ENCODE measurements around the gene CD40LG.

The CD40LG gene

DNA sequence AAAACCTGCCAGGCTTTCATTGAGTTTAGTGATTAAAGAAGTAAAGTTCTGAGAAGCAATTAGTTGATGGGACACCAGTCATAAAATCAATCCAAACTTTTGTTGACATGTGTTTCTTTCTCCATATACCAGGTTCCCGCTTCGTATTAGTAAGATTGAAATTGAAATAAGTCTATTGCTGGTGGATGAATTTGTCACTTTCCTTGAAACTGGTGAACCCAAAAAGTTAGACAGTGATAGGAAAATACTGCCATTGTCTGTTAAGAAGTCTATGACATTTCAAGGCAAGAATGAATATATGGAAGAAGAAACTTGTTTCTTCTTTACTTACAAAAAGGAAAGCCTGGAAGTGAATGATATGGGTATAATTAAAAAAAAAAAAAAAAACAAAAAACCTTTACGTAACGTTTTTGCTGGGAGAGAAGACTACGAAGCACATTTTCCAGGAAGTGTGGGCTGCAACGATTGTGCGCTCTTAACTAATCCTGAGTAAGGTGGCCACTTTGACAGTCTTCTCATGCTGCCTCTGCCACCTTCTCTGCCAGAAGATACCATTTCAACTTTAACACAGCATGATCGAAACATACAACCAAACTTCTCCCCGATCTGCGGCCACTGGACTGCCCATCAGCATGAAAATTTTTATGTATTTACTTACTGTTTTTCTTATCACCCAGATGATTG, at the start of gene CD40LG:
Gene CD40LG (plus strand): TSS at position 482 of the 684 bp plus-strand sequence. CDS start 91 bp downstream, at position 573.
- FAIRE-seq = no peak

DNA sequence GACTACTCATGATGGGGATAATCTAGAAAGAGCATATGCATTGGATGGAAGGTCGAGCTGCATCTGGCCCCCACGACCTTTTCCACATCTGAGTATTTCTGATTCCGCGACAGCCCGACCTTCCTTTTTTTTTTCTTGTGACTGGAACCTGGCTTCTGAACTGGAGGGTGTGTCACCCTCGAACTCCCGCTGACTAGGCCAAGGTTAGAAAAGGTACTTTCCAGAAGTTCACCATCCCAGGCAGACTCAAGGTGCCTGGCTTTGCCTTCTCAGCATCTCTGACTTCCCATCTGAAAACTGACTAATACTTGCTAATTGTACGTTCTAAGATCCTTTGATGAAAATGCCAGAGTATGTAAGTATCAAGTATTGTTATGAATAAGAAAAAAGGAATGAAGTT, 49.3 kb upstream of the CD40LG start:
- FAIRE-seq = no peak

DNA sequence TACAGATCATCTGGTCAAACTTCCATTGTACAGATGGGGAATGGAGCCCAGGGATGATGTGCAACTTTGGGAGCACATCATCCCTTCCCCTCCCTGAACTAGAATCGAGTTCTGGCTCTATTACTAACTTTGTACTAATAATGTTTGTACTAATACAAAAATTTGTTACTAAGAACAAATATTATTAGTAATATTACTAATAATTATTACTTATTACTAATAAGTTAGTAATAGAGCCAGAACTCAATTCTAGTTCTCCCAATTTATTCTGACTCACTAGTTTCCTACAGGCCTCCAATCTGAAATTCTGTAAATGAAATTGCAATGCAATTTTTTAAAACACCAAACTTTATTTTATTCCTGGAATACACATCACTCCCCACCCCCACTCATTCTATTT, 47.9 kb upstream of the CD40LG start:
- no peak for FAIRE-seq

DNA sequence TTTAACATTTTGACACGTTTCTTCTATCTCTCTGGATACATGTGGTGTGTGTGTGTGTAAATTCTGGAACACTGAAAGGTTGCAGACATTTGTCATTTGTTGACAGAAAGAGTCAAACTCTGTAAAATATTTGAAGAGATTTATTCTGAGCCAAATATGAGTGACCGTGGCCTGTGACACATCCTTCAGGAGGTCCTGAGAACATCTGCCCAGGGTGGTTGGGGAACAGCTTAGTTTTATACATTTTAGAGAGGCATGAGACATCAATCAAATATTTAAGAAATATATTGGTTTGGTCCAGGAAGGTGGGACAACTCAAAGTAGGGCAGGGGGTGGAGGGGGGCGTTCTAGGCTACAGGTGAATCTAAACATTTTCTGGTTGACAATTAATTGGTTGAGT, 40.7 kb upstream of the CD40LG start:
- FAIRE-seq = no peak

DNA sequence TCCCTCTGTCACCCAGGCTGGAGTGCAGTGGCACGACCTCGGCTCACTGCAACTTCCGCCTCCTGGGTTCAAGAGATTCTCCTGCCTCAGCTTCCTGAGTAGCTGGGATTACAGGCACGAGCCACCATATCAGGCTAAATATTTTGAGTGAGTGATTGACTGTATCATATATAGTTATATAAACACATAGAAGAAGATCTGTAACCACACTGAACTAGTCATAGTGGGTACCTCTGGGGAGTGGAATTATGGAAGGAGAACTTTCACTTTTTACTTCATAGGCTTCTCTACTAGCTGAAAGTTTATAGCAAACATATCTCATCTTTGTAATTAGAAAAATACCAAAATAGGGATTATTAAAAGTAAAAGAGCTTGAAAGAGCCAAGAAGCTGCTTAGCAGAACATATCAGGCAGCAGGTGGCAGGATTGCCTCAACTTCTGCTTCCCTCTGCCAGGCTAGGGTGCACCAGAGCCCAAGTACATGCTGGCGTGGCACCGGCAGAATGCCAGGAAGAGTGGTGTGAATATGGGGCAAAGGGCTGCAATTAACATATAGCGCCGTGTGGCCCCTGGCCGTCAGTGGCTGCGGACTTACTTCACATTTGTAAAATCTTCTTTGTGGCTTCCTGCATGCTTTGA, 39.5 kb upstream of the CD40LG start:
- FAIRE-seq = no peak

DNA sequence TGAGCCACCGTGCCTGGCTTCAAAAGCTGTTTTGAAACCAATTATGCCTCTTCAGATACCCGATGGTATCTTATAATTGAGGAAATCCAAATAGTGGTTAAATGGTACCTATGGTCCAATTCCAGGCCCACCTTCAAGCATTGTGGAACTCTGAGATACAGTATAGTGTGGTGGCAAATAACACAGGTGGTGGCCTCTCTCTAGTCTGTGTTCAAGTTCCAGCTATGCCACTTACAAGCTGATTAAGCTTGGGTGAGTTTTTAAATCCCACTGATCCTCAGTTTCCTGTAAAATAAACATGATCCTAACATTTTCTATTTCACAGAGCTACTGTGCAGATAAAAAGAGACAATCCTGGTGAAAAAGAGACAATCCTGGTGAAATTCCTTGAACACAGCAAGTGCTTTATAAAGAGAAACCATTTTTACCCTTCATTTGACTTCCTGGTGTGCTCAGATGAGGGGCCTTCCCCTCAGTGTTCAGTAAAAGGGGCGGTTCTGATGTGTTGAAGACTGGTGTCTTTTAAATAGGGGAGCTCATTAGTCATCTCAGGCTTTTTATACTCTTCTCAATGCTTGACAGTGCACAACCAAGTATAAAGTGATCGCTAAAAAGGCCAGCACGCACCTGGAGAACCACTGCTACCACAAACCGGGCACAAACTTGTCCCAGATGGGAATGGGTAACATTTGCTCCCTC, 30.8 kb upstream of the CD40LG start:
- no peak for FAIRE-seq

DNA sequence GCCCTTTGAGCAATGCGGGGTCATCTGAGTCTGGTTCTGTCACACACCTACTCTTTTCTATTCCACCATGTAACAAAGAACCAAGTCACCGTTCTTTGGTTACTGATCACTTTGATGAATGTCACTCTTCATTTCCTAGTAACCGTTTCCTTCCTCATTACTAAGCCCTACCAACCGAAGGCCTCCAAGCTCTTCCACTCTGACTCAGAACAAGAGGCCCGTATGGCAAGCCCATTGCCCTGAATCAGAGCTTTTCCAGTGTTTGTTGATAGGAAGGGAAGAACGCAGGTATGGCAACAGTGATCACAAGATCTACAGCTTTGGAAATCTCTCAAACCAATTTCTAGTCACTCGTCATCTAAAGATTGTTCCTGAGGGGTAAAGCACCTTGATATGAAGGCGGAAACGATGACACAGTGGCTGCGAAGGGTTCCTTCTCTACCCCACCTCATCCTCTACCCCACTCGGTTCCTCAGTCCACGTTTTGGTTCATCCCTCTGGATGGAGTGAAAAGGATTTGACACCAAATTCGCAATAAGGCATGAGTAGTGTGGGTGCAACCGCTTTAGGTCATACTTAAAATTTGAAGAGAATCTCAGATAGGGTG, 28.0 kb upstream of the CD40LG start:
- FAIRE-seq = no peak

DNA sequence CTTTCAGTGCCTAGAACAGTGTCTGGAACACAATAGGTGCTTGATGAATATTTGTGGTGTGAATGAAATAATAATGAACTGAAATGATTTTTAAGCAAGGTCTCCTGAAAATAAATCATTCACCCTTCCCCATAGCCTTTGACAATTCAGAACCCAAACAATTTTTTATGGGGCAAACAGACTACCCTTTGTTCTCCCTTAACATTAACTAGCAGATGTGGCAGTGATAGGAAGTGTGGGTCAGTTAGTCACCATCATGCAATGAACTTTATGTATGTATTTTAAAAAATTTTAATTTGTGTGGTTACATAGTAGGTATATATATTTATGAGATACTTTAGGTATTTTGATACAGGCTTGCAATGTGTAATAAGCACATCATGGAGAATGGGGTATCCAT, 27.2 kb upstream of the CD40LG start:
- no peak for FAIRE-seq

DNA sequence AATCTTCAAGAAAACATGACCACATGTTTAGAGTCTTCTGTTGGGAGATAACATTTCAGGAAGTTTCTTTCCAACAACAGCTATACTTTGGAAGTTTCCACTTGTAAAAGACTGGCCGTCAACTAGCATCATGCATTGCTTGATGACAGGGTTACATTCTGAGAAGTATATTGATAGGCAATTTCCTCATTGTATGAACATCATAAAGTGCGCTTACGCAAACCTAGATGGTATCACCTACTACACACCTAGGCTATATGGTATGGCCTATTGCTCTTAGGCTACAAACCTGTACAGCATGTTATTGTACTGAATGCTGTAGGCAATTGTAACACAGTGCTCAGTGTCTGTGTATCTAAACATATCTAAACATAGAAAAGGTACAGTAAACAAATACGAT, 25.4 kb upstream of the CD40LG start:
- no peak for FAIRE-seq

DNA sequence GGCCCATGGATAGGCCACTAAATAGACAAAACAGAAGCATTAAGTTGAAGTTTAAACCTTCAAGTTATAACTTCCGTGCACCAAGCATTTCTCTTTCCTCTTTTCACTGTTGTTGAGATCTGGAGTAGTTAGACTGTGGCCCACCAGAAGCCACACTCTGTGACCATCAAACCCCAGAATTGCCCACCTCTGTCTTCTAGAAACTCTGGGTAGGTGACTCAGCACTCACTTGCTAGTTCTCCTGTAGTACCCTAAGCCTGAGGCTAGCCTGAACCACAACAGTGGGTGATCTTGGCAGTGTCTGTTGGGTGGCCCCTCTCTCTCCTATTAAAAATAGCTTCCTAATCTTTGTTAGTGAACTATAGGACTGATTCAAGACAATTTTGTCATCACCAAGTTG, 24.6 kb upstream of the CD40LG start:
- FAIRE-seq = no peak

DNA sequence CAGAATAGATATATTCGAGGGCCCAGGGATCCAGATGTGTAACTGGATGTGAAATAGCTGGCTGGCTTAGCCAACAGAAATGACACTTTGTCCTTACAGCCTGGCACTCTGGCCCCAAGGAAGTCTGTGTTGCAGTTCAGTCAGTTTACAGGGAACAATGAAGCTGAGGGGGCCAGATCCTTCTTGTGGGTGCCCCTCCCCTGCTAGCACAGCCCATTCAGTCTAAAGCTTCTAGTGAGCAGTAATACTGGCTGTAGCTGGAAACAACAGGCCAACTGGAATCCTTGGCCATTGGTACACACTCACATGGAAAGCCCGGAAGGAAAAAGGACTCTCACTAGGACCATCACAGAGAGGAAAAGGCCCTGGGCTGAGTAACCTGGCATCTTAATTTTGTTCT, 22.7 kb upstream of the CD40LG start:
- FAIRE-seq = no peak

DNA sequence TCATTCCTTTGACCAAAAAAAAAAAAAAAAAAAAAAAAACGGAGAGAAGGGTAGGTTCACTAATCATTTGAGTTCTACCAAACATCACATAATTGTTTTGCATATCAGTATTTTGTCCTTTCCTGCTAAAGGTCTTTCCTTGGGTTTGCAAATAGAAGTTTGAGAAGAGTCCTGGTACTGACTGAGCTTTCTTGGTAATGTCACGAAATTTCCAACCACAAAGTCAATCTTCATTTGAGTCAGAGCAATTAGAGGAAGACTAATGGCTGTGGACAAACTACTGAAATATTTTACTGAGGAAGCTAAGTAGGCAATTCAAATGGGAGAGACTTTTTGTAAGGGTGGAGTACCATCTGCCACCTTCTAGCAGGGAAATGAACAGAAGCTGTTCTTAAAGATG, 21.7 kb upstream of the CD40LG start:
- no peak for FAIRE-seq

DNA sequence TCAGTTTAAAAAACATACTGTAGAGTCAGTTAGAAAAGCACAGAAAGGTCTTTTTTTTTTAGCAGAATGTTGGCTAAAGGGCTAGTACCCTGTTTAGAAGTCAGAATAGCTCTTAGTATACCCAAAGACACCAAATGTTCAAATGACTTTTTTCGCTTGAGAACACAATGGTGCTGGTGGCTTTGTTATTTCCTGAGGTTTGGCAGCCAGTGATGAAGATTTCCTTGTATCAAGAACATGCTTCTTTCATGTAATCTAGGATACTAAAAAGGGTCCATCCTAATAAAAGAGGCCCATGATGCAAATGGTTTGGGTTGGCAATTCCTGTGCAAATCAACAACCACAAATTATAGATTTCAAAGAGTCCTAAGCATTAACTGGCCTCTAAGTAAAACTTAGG, 21.1 kb upstream of the CD40LG start:
- FAIRE-seq = no peak

DNA sequence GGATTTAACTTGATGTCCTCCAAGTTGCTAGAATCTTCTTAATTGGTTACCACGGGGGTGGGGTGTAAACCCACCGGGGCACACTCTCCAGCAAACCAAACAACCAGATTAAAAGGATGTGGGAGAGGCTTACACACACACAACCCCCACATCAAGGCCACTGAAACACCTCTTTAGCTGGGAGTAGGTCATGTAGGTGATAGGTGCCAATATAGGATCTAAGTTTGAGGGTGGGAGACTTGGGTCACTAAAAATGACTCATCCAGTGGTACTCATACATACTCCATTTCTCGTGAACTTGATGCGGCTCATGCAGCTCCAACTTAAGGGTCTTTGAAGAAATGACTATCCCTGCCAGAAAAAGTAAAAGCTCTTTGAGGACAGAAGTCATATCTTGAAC, 20.5 kb upstream of the CD40LG start:
- no peak for FAIRE-seq

DNA sequence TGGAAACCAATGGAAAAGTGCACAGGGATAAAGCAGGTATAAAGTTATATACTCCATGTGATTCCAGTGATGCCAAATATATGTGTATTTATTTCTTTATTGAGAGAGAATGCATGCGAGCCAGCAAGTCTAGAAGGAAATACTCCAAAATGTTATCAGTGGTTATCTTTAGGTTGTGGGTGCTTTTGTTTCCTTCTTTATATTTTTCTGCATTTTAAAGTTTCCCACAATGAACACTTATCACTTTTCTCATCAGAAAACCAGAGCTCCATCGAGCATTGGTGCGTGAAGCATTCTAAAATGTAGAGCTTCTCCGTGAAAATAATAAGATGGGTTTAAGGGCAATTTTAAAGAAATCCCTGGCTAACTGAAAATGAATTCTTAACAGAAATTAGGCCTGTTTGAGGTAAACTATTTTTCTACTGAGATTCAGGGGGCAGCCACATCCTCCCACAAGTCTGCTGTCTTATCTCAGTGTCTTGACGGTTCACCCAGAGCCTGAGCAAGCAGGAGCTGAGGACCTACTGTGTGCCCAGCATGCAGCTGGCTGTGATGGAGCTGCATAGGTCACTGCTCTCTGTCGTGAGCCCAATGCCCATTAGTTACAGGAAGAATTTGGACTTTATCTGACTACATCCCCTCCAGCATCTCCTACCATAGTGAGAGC, 18.7 kb upstream of the CD40LG start:
- FAIRE-seq = no peak

DNA sequence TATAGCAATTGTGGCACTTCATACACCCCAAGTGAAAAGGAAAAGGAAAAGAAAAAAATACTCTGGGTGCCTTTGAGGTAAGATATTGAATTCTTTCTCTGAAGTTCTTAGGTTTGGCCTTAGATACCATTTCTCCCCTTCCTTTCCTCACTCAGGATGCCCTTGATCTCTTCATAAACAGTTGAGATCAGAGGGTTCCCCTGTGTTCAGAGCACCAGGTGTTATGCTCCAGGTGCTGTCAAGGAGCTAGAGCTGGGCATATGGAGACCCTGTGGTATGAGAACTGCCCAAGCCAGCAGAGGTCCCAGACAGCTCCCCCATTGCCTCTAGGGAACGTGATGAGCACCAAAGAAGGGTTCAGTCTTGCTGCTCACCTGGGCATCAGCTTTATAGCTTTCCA, 17.1 kb upstream of the CD40LG start:
- no peak for FAIRE-seq

DNA sequence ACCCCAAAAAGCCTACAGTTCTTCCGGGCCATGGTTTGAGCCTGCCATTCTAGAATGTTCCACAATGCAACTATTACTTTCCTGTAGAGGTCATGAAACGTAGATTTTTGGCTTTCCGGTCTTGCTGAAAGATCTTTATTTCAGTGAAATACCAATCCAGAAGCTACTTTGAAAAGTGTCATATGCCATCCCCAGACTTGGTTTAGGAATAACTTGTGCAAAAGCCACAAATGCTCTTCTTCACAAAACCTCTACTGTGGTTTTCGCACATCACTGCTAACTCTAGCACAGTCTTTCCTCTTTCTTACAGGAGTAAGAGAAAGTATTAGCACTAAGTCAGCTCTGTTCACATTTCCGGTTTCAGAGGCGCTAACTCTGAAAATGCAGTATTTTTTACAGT, 12.7 kb upstream of the CD40LG start:
- no peak for FAIRE-seq

DNA sequence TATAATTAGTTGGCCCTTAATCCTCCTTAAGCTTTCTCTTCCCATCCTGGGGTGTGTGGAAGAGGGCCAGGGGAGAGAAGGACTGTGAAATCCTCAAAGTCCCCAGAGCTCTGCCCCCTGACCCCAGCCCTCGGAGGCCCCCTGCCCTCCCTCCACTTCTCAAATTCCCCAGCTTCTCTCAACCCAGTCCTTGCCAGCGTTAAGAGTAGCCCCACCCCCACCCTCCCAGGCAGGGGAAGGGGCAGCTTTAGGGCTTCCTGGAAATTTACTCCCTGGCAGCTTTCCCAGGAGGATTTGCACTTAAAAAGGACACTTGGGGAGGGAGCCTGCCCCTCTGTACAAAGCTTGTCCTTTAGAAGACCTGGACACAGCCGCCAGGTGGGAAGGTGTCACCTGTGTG, 11.8 kb upstream of the CD40LG start:
- FAIRE-seq = no peak

DNA sequence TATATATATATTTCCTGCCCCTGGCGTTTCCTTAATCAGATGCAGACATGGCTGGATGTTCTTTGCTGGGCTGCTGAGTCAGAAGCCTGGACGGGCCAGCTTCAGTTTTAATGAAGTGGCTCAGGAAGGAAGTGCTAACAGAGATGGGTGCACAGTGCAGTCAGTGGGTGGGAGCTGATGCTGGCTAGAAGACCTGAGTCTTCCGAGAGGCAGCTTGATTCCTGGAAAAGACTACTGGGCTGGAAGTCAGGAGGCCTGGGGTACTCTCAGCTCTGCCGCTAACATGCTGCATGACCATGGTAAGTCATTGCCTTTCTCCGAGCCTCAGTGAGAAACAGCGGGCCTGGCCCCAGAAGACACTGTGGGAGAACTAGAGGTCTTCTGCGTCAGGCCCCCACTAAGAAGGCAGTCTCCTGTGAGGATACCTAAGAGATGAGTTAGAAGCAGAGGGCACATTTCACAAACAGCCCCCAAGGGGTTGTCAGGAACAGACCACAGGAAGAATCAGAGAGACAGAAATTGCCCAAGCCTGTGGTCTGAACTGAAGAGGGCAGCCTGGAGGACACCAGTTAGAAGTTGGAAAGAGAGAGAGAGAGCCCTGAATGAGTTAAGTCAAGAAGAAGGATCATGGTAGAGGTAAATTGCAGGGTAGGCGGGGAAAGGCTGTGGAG, 8.3 kb upstream of the CD40LG start:
- FAIRE-seq = no peak

DNA sequence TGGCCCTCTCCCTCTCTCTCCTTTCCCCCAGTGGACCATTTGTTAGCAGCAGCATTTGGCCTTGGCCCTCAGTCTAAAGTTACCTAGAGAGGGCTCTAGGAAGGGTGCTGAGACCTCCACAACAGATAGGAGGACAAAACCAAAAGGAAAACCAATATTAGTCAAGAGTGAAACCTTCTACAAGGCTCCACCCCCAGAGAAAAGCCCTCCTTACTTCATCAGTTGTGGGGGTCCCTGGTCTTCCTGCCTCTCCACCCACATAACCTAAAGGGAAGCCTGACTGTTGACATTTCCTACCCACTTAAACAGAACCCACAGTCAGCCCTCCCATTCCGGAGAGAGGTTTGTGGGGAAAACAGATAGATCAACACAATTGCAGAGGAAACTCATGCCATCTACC, 4.7 kb upstream of the CD40LG start:
- no peak for FAIRE-seq

DNA sequence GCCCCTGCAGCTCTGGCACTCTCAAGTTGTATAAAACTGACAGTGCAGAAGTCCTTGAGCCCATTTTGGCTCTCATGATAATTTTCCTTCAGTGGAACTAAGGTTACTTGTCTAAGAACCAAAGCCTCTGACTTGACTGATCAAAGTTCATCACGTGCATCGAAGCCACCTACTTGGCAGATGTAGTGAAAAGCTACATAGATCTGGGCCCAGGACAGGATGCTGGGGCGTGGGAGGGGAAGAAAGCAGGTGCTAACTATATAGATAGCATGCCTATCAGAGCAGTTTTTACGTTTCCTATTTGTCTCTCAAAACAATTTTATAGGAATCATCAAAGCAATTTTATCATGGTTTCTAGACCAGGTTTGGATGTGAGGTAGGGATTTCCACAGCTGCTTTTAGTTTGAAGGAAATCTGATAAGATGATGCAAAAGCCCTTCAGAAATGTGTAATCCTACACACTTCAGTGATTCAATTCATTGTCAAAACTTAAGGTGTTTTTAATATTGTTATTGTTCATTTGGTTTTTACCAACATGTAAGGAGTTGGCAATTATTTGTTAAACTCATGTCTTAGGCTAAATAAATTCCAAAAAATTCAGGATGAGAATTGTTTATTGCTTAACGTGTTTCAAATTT, 1.2 kb upstream of the CD40LG start:
- FAIRE-seq = no peak

DNA sequence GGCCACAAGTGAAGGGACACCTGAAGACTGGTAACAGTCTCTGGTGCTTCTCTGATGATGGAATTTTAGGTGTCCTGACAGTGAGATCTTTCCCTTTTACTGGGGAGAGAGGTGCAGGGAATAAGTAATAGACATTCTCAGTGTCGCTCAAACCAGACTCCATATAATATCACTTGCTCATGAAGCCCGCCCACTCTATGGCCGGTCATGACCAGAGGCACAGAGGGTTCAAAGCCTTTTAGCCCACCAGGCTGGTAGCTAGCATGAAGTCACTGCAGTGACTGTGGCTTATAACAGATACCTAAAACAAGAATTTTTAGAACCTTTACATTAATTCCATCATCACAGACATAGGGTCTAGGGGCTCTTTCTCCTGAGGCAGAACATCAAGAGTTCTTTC, 2.9 kb downstream of the CD40LG start:
- no peak for FAIRE-seq
